HepG2 (cell line): ENCODE data around the gene ADGRV1. TPM values are rescaled to one million over a fixed set of nuclear protein-coding genes. Genes with fewer than 3 reads are reported as not detected.

Experiments used
- ATAC-seq: fragments of 200-7000 bp; cut with Tn5 transposase; 3 replicates; pipeline ENCODE4 v1.9.1; 2020; ENCODE audit warnings: mild to moderate bottlenecking, moderate library complexity
- BruUV-seq: library from RNA; stranded (reverse); fragments of 400-500 nt; replicated peaks from 2 replicates; lab custom pipeline; 2021; lab: Mats Ljungman, UMichigan
- CTCF ChIA-PET: fragments of 300-600 bp; formaldehyde crosslinking; extraction: SDS; loops from one replicate; lab custom pipeline; 2021; ENCODE audit warnings: low total read pairs, inconsistent platforms, low intra/inter-chr PET ratio; lab: Yijun Ruan, JAX
- POLR2A ChIA-PET: fragments of 350-600 bp; sonication (Branson Sonifier 250); formaldehyde crosslinking; loops from one replicate; lab custom pipeline; 2020; ENCODE audit warnings: antibody characterized with exemption, inconsistent platforms; lab: Yijun Ruan, JAX
- DNase-seq: peaks from one replicate; pipeline ENCODE4 v3.0.0-alpha.2; 2015; ENCODE audit warnings: low spot score
- FAIRE-seq: peaks from 3 replicates; lab custom pipeline; 2011; peaks lifted over from hg19 to GRCh38; lab: Jason Lieb, UNC
- H2AFZ ChIP-seq: one replicate; pipeline ENCODE4 v1.6.1; 2011; ENCODE audit warnings: low read length, inconsistent platforms
- H3K27ac ChIP-seq: fragments of 300-600 bp; 3 replicates; pipeline ENCODE4 v1.8.0; 2011; ENCODE audit warnings: mixed run types, mild to moderate bottlenecking, mixed read lengths, low read length, inconsistent platforms; ENCODE audit not compliant: insufficient read depth; ENCODE audit errors: extremely low read length
- H3K27me3 ChIP-seq, 2 experiments: fragments of 200-600 bp in 1 of 2; 2 replicates in 1 of 2; 3 replicates in 1 of 2; pipeline versions ENCODE4 v1.6.0 to v1.8.0; 2011; ENCODE audit warnings: low read length in 2 of 2, mild to moderate bottlenecking in 2 of 2, moderate library complexity in 2 of 2, inconsistent platforms in 1 of 2; ENCODE audit not compliant: insufficient read depth in 2 of 2, control insufficient read depth in 1 of 2
- H3K36me3 ChIP-seq, 2 experiments: fragments of 200-600 bp in 1 of 2; replicated peaks in 1 of 2; 2 replicates in 1 of 2; 3 replicates in 1 of 2; pipeline versions ENCODE4 v1.5.1 to v1.8.0; 2011; ENCODE audit warnings: low read length in 2 of 2, inconsistent platforms in 1 of 2; ENCODE audit not compliant: insufficient read depth in 2 of 2, control insufficient read depth in 1 of 2
- H3K4me1 ChIP-seq: 2 replicates; pipeline ENCODE4 v1.5.1; 2012; ENCODE audit warnings: low read length, inconsistent platforms; ENCODE audit not compliant: insufficient read depth
- H3K4me2 ChIP-seq: 2 replicates; pipeline ENCODE4 v1.6.0; 2011; ENCODE audit warnings: low read depth, low read length, inconsistent platforms
- H3K4me3 ChIP-seq, 3 experiments: fragments of 200-600 bp in 1 of 3; sonication (generic), shearing (Covaris generic) in 1 of 3; replicated peaks in 1 of 3; 2 replicates each; pipeline ENCODE4 v1.5.1; 2011 to 2016; ENCODE audit warnings: low read length in 3 of 3, inconsistent platforms in 2 of 3, low read depth in 2 of 3, mild to moderate bottlenecking in 2 of 3, control low read depth in 1 of 3, mixed read lengths in 1 of 3; ENCODE audit not compliant: insufficient read depth in 1 of 3
- H3K79me2 ChIP-seq: one replicate; pipeline ENCODE4 v1.6.1; 2011; ENCODE audit warnings: low read length, inconsistent platforms; ENCODE audit not compliant: insufficient read depth
- H3K9ac ChIP-seq: 2 replicates; pipeline ENCODE4 v1.6.0; 2011; ENCODE audit warnings: mild to moderate bottlenecking, low read depth, low read length, inconsistent platforms; ENCODE audit not compliant: insufficient read depth
- H3K9me3 ChIP-seq: 2 replicates; pipeline ENCODE4 v1.5.1; 2012; ENCODE audit warnings: mild to moderate bottlenecking, low read length
- H4K20me1 ChIP-seq: 2 replicates; pipeline ENCODE4 v1.6.0; 2011; ENCODE audit warnings: inconsistent platforms, mild to moderate bottlenecking, low read length, moderate library complexity; ENCODE audit not compliant: insufficient read depth
- CCAR2 ChIP-seq: fragments of 200-400 bp; formaldehyde crosslinking; optimal IDR thresholded peaks from 2 replicates; pipeline ENCODE3; 2018; ENCODE audit warnings: low read depth, mild to moderate bottlenecking, low read length, moderate library complexity
- MIER3 ChIP-seq: IDR thresholded peaks from 2 replicates; pipeline ENCODE4 v1.6.1; 2016; ENCODE audit warnings: missing compliant biosample characterization, borderline replicate concordance
- MZF1 ChIP-seq: sonication (generic); formaldehyde crosslinking; IDR thresholded peaks from 2 replicates; pipeline ENCODE4 v1.8.1; 2023; ENCODE audit warnings: mild to moderate bottlenecking, missing genetic modification reagents, borderline replicate concordance
- NR2F6 ChIP-seq, 2 experiments: IDR thresholded peaks; 2 replicates each; pipeline ENCODE4 v1.6.1; 2016; ENCODE audit warnings: antibody characterized with exemption in 1 of 2, mild to moderate bottlenecking in 1 of 2
- PHF5A ChIP-seq: IDR thresholded peaks from one replicate; pipeline ENCODE4 v1.6.1; 2018; ENCODE audit warnings: low read depth, missing genetic modification reagents; ENCODE audit not compliant: unreplicated experiment
- SAFB2 ChIP-seq: sonication (generic); formaldehyde crosslinking; IDR thresholded peaks from 2 replicates; pipeline ENCODE4 v1.5.1; 2020; ENCODE audit warnings: missing genetic modification reagents, low read depth, mild to moderate bottlenecking, borderline replicate concordance
- SALL1 ChIP-seq: sonication (generic); formaldehyde crosslinking; IDR thresholded peaks from 2 replicates; pipeline ENCODE4 v1.8.0; 2022; ENCODE audit warnings: mild to moderate bottlenecking, missing genetic modification reagents
- ZNF740 ChIP-seq: sonication (generic); formaldehyde crosslinking; IDR thresholded peaks from 2 replicates; pipeline ENCODE4 v1.4.0; 2020; ENCODE audit warnings: missing genetic modification reagents
- ZSCAN25 ChIP-seq: sonication (generic); formaldehyde crosslinking; IDR thresholded peaks from 2 replicates; pipeline ENCODE4 v1.8.0; 2022; ENCODE audit warnings: mild to moderate bottlenecking, missing genetic modification reagents
- WGBS: methylation state at CpG from one replicate; pipeline ENCODE4 v1.1.6; 2017; ENCODE audit warnings: low lambda C conversion rate; 5-methylcytosine and 5-hydroxymethylcytosine counted together
- in situ Hi-C: cut with HindIII; loops from 2 replicates; pipeline ENCODE4 v1.10.0; 2017; ENCODE audit warnings: low pct_unique_long_range_greater_than_20kb; ENCODE audit not compliant: extremely low pct_ligation_motif_present
- intact Hi-C: fragments of 100-400 bp; cut with micrococcal nuclease; formaldehyde crosslinking; loops from one replicate; pipeline ENCODE4 v1.10.0; 2022; ENCODE audit not compliant: unreplicated experiment
- polyA plus RNA-seq, 8 experiments: library from polyadenylated mRNA; depleted of rRNA in 3 of 8; stranded (reverse) in 7 of 8; unstranded in 1 of 8; fragments of >200 nt; fragmentation: Illumina TruSeq in 4 of 8; extraction: Trizol in 4 of 8; gene quantifications; 2 replicates each; pipeline versions ENCODE4 v1.2.1 to v1.2.3, GENCODE V29; 2011 to 2016; ENCODE audit warnings: low read depth in 4 of 8, missing spikeins in 1 of 8, mixed read lengths in 1 of 8; ENCODE audit not compliant: insufficient read depth in 1 of 8
- total RNA-seq, 5 experiments: library from RNA; depleted of rRNA; stranded (reverse); fragments of >200 nt; fragmentation: Illumina TruSeq; extraction: Trizol; gene quantifications; 2 replicates each; pipeline ENCODE4 v1.2.3, GENCODE V29; 2016; ENCODE audit warnings: low read depth in 1 of 5

Gene ADGRV1
- total and polyA plus RNA-seq, 2 of the 13 experiments (the other 11 are each of a cell fraction or from before 2014, with no cell fraction given) = 1.7 to 3.9 TPM

GRCh38 chr5:91000743-91001142 lies 442.1 kb downstream of the ADGRV1 start:
- no peaks in the 10 kb centered on the region for H3K27me3 ChIP-seq
- ATAC-seq (no peak), FAIRE-seq (no peak), DNase-seq (no peak)
- ChIA-PET CTCF (no interaction called here), POLR2A (no interaction called here)
- no peak overlapping the region for H3K4me2 ChIP-seq
- no peak for TF ChIP-seq PHF5A (CRISPR knock-in tag)
- TF ChIP-seq CCAR2 = no peak
- TF ChIP-seq MIER3 = no peak
- TF ChIP-seq ZNF740 = no peak
- TF ChIP-seq SAFB2 (CRISPR knock-in tag) = no peak
- no peak for TF ChIP-seq SALL1 (CRISPR knock-in tag)
- TF ChIP-seq MZF1 (CRISPR knock-in tag) = no peak
- no peak overlapping the region for H3K27ac ChIP-seq
- in situ Hi-C loops (no loop called here), intact Hi-C loops (no loop called here)
- no peaks in the 10 kb centered on the region for H3K4me1 ChIP-seq
- no peaks in the 10 kb centered on the region for H3K9me3 ChIP-seq
- H2AFZ ChIP-seq = no peak overlapping the region
- no peaks in the 10 kb centered on the region for H4K20me1 ChIP-seq
- H3K4me3 ChIP-seq = no peak overlapping the region
- no peaks in the 10 kb centered on the region for H3K36me3 ChIP-seq
- WGBS = 44% methylated on average over 1 of the region's 1 CpG
- no peaks in the 10 kb centered on the region for H3K79me2 ChIP-seq
- no TSS peak for BruUV-seq
- H3K9ac ChIP-seq = no peak overlapping the region

- Histone ChIP-seq H3K36me3 (no peaks in the 10 kb centered on the region), H4K20me1 (no peaks in the 10 kb centered on the region), H3K27ac (no peak overlapping the region), H3K9ac (no peak overlapping the region), H3K4me2 (no peak overlapping the region), H3K9me3 (no peaks in the 10 kb centered on the region), H3K27me3 (no peaks in the 10 kb centered on the region), H3K4me3 (no peak overlapping the region), H3K79me2 (no peaks in the 10 kb centered on the region), H2AFZ (no peak overlapping the region), H3K4me1 (peaks cover 26% of the 10 kb centered on the region)
- ATAC-seq = no peak
- DNase-seq = no peak
- in situ Hi-C loops (no loop called here), intact Hi-C loops (no loop called here)
- no peak for FAIRE-seq
- POLR2A ChIA-PET = no interaction called here
- CTCF ChIA-PET = no interaction called here
- WGBS = 91% methylated on average over 2 of the region's 2 CpGs
- TF ChIP-seq NR2F6 (IDR thresholded peaks at IDR 0.05) (0 out of 2 replicates have a peak, but pooled peaks have one; percentile 19), NR2F6 (CRISPR knock-in tag; IDR thresholded peaks at IDR 0.05) (no peak), ZSCAN25 (CRISPR knock-in tag) (no peak)
- no TSS peak for BruUV-seq
Observed at GRCh38 chr5:91006713-91007112, 448.1 kb downstream of the ADGRV1 start.
